ENCODE results near the gene BAZ2B.

DNA sequence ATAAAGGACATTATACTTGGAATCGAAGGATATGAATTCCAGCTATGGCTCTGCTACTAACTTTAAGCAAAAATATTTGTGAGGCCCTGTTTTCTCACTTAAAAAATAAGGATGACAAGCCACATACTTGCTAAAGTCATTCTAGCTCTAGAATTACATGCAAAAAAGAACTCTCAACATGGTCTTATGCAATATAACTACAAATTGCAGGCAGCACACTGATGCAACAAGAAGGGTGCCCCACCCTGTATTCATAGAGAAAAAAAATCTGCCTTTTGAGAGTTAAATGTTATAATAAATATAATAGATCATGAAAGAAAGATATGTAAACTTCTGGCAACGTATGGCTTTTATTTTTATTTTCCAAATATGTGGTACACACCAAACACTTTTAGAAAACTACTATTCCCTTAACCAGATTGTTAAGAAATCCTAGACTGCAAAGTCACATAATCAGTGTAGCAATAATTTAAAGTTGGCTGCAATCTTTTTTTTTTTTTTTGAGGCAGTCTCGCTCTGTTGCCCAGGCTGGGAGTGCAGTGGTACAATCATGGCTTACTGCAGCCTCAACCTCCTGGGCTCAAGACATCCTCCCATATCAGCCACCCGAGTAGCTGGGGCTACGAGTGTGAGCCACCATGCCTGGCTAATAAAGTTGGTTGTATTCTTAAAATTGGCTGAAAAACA, 289.6 kb downstream of the BAZ2B start:
- TF ChIP-seq, protein P1, sequence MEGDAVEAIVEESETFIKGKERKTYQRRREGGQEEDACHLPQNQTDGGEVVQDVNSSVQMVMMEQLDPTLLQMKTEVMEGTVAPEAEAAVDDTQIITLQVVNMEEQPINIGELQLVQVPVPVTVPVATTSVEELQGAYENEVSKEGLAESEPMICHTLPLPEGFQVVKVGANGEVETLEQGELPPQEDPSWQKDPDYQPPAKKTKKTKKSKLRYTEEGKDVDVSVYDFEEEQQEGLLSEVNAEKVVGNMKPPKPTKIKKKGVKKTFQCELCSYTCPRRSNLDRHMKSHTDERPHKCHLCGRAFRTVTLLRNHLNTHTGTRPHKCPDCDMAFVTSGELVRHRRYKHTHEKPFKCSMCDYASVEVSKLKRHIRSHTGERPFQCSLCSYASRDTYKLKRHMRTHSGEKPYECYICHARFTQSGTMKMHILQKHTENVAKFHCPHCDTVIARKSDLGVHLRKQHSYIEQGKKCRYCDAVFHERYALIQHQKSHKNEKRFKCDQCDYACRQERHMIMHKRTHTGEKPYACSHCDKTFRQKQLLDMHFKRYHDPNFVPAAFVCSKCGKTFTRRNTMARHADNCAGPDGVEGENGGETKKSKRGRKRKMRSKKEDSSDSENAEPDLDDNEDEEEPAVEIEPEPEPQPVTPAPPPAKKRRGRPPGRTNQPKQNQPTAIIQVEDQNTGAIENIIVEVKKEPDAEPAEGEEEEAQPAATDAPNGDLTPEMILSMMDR (IDR thresholded peaks at IDR 0.05): no peak
- TF ChIP-seq POLR2A (IDR thresholded peaks at IDR 0.05): no peak

Data from thyroid gland (tissue), 4 donors.